ENCODE measurements around the gene CPED1.
"Not testable (repeated sequence)": the region's sequence is repeated elsewhere in the genome, so short reads cannot be mapped to it uniquely, and the experiment has no call there.

The CPED1 gene

DNA sequence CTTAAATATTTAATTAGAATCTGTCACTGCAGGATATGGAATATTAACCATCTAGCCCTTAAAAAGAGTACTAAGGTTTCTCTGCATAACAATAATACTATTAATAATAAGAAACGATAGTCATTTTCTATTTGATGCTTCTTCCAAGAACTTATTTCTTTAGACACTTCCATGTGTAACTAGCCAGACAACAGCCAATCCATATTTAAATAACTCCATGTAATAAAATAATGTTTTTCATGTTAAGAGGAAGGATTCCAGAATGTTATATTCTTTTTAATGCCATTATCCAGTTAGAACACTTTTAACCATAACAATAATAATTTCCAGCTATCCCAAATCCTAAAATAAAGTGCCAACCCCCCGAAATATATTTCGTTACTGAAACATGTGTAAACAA is 170.2 kb downstream of the CPED1 start:
- DNase-seq: no peak

- no peak for DNase-seq
Measured at GRCh38 chr7:121159553-121159952, 171.0 kb downstream of the CPED1 start.

GRCh38 chr7:121160150-121161008 is 171.9 kb downstream of the CPED1 start:
- DNase-seq: no peak

DNA sequence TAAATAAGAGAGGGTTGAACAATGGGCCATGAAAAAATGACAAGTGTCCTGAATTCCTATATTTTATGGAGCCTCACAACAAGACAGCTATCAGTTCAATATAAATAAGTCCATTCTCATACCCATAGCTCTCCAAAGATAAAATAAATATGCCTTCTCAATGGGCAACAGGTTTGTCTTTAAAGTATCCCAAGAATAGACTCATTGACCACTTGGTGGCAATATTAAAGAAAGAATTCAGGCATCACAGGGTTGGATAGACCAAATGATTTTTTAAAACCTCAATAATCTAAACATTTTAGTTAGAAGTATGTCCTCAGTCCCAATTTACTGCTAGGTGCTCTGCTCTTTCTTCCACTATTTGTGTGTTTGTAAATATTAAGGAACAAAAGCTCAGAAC is 175.2 kb downstream of the CPED1 start:
- no peak for DNase-seq

DNA sequence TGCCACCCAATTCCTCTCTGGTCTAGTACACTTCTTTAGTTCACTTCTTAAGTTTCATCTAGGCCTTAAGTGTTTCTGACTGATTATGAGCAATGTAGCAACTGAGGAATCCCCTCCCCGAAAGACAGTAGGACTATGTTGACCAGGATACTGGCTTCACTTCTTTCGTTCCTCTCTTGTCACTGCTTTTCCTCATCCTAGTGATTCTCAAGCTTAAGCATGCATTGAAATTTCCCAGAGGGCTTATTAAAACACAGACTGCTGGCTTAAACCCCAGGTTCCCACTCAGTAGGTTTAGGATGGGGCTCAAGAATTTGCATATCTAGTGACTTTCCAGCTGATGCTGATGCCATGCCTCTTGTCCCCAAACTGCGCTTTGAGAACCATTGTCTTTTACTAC is 175.7 kb downstream of the CPED1 start:
- DNase-seq: no peak

GRCh38 chr7:121166916-121167315 is 178.4 kb downstream of the CPED1 start:
- no peak for DNase-seq

GRCh38 chr7:121167971-121168370 is 179.5 kb downstream of the CPED1 start:
- DNase-seq: no peak

GRCh38 chr7:121169469-121169868 is 181.0 kb downstream of the CPED1 start:
- no peak for DNase-seq

GRCh38 chr7:121172484-121172883 is 184.0 kb downstream of the CPED1 start:
- no peak for DNase-seq

DNA sequence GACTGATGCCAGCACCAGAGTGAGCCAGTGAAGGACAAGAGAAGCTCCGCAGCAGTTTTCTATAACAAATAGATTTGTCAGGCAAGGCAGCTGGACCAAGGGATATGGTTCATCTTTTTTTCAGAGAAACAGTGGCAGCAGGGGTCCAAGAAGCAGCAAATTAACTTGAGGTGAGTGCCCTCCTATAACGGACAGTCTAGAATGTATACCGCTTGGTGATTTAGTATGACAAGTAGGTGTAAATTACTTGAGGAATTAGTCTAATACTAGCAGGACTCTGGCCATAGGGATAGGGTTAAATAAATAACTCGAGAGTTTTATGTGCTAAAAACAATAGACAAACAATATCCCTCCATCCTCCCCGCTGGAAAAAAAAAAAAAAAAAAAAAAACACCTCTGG is 187.3 kb downstream of the CPED1 start:
- DNase-seq: no peak

DNA sequence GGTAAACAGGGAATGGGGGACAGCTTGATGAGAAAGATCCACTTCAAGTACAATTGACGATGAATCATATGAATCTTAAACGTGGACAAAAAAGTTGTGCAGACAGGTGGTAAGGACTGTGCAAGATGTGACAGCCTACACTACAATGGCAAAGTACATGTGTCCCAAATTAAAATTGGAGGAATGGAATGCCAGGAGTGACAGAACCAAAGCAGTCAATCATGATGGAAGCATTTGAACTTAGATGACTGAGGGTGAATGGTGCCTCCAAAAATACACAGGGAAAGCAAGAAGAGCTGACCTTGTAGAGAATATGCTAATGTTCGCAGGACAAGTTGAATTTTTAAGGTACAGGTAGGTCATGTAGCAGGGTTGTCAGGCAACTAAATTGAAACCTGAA is 189.9 kb downstream of the CPED1 start:
- DNase-seq: no peak

- DNase-seq: no peak
Measured at GRCh38 chr7:121178869-121179497, 190.5 kb downstream of the CPED1 start.

DNA sequence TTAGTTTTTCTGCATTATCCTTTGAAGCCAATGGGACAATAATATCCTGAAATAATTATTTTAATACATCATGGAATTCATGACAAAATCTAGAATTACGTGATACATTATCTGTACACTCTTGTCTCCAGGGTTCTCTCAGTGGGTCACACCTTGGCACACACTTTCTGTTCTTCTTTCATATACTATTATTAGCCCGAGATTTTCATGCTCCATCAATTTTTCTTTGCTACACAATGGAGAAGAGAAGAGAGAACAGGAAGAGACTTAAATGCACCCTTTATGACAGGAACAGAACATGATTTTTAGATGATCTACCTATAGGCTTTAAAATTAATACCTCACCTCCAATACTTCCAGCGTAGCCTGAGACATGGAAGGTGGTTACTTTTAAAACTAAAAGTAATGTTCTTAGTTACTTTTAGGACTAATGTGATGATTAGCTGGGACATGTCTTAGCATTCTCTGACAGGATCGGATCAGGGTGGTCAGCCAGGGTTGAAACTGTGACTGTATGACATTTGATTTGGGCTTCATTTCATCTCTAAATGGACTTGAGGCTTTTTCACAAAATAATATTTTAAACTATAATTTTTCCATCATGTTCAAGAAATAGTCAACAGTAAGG is 192.0 kb downstream of the CPED1 start:
- no peak for DNase-seq

- no peak for DNase-seq
Measured at GRCh38 chr7:121181357-121181756, 192.8 kb downstream of the CPED1 start.

- DNase-seq: no peak
Measured at GRCh38 chr7:121182281-121182680, 193.8 kb downstream of the CPED1 start.

GRCh38 chr7:121182902-121183301 is 194.4 kb downstream of the CPED1 start:
- no peak for DNase-seq

GRCh38 chr7:121183883-121184282 is 195.4 kb downstream of the CPED1 start:
- DNase-seq: not testable (repeated sequence)

- no peak for DNase-seq
Measured at GRCh38 chr7:121186746-121187145, 198.2 kb downstream of the CPED1 start.

DNA sequence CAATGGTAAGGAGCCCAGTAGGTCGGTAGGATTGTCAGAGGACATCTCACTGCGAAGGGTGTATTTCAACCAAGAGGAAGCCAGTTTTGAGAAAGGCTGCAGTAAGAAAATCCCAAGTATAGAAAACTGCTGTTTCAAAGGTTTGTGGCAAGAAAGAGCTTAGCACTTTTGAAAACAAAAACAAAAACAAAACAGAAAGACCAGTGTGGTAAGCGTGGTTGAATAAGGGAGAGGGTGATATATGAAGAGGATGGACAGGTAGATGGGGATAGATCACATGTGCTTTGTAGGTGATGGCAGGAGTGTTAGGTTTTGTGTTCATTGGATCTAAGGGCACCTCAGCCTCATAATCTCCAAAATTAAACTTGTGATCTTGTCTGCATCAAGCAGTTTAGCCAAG is 198.7 kb downstream of the CPED1 start:
- DNase-seq: no peak

DNA sequence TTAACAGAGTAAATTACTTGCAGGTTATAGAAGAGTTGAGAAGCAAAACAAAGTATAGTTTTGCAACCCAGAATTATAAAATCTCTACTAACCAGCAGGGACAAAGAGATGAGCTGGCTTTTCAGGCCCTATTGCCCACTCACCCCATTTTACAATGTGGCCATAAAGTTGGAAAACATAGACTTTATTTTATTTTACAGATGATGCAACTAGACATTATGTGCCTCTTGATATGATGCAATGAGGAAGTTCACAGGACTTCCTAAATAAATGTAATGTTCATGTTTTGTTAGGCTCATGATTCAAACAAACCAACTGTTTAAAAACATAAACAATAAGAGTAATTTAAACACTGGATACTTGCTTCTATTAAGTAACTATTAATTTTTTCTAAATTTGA is 199.2 kb downstream of the CPED1 start:
- no peak for DNase-seq

GRCh38 chr7:121192834-121193233 is 204.3 kb downstream of the CPED1 start:
- no peak for DNase-seq

GRCh38 chr7:121195010-121195409 is 206.5 kb downstream of the CPED1 start:
- no peak for DNase-seq

DNA sequence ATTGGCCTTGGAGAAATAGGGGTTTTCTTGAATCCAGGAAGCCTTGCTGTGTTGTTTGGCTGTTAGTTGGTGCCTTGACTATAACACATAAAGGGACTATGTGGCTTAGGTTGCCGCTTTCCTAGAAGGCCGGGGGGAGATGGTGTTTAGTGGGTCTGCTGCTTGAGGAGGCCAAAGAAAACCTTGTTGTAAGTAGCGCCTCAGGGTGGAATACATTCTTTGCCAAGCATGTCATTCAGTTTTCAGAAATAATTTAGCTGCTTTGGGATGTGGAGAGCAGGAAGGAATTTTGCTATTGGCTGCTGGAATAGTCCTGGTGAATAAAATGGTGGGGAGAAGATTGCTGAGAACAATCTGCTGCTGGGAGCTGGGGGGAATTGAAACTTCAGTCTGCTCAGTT is 207.4 kb downstream of the CPED1 start:
- DNase-seq: no peak

DNA sequence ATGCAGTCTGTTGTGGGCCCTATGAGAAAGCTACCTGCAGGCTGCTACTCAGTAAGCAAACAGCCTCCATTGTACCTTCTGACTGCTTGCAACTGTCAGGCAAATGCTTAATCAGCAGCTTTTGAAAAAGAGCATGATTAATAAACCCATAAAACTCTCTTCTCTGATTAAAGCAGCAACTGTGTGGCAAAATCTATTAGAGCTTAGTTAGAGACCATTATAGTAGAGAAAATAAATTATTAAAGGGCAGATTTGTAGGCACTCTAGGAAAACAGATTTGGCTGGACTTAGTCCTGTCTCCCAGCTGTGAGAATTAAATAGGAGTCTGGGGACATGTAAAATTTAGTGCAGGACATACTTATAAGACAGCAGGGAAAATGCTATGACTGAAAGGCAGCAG is 207.8 kb downstream of the CPED1 start:
- DNase-seq: no peak

All from NCI-H524 treated with DMSO at 0.1 percent for 48 hours (cell line).